ENCODE measurements around the gene DNAJB8.

Gene DNAJB8

GRCh38 chr3:128459461-128459820 lies 7.2 kb downstream of the DNAJB8 start:
- Mint-ChIP-seq H3K27me3 (peaks cover 34 to 38% of the 10 kb centered on the region in 2 donors), H3K27ac (no peak overlapping the region), H3K36me3 (no peaks in the 10 kb centered on the region), H3K4me3 (no peak overlapping the region), H3K9me3 (no peaks in the 10 kb centered on the region), H3K4me1 (no peaks in the 10 kb centered on the region)
- DNase-seq (no peak), ATAC-seq (replicated peaks) (no peak)

DNA sequence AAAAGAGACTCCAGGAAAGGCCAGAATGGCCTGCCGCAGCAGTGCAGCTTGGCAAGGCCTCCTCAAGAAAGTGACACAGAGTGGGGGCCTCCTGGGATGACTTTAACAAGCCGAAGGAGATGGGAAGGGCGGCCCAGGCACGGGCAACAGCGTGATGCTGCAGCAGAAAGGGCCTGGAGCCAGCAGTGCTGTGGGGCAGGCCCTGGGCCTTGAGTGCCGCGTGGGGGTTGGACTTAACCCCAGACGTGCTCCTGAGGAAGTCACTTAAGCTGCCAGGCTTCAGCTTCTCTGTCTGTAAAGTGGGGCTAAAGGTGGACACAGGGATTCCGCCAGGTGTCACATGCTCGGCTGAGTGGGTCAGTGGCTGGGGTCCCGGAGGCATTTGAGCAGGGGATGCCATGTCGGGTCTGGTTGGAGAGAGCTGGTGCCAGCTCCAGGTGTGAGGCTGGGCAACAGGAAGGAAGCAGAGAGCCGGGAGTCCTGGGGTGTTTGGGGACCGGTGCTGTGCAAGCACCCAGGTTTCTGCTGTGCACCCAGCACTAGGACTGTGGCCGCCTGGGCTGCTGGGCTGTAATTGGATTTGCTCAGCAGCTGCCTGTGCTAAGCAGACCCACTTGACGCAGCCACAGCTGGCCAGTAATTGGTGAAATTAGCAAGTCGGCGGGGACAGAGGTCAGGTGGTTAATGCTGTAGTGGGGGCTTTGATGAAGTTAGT lies 7.8 kb downstream of the DNAJB8 start:
- H3K27me3 Mint-ChIP-seq, result peaks cover 39 to 42% of the 10 kb centered on the region in 2 donors
- H3K27ac Mint-ChIP-seq, result no peak overlapping the region
- no peak for DNase-seq
- no peaks in the 10 kb centered on the region for H3K36me3 Mint-ChIP-seq
- ATAC-seq (replicated peaks), result no peak
- no peak overlapping the region for H3K4me3 Mint-ChIP-seq
- no peaks in the 10 kb centered on the region for H3K9me3 Mint-ChIP-seq
- no peaks in the 10 kb centered on the region for H3K4me1 Mint-ChIP-seq

DNA sequence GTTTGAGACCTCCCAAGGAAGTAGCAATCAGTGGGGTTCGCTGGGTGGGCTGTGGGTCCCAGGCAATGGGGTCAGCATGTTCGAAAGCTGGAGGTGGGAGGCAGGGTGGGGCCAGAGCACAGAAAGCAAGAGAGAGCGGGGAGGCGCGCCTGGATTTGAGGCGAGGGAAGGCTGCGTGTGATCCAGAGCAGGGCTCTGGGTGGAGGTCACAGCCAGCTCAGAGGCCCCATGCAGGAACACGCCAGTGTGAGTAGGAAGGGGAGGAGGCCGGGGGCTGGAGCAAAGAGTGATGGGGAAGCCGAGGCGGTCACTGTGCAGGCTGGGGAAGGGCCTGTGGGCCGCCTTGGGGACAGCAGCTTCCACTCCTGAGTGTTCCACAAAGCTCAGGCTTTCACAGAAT lies 8.8 kb downstream of the DNAJB8 start:
- DNase-seq (no peak), ATAC-seq (replicated peaks) (no peak)
- Mint-ChIP-seq H3K27me3 (peaks cover 32 to 40% of the 10 kb centered on the region in 2 donors), H3K4me3 (no peak overlapping the region), H3K4me1 (no peaks in the 10 kb centered on the region), H3K27ac (no peak overlapping the region), H3K36me3 (no peaks in the 10 kb centered on the region), H3K9me3 (no peaks in the 10 kb centered on the region)

DNA sequence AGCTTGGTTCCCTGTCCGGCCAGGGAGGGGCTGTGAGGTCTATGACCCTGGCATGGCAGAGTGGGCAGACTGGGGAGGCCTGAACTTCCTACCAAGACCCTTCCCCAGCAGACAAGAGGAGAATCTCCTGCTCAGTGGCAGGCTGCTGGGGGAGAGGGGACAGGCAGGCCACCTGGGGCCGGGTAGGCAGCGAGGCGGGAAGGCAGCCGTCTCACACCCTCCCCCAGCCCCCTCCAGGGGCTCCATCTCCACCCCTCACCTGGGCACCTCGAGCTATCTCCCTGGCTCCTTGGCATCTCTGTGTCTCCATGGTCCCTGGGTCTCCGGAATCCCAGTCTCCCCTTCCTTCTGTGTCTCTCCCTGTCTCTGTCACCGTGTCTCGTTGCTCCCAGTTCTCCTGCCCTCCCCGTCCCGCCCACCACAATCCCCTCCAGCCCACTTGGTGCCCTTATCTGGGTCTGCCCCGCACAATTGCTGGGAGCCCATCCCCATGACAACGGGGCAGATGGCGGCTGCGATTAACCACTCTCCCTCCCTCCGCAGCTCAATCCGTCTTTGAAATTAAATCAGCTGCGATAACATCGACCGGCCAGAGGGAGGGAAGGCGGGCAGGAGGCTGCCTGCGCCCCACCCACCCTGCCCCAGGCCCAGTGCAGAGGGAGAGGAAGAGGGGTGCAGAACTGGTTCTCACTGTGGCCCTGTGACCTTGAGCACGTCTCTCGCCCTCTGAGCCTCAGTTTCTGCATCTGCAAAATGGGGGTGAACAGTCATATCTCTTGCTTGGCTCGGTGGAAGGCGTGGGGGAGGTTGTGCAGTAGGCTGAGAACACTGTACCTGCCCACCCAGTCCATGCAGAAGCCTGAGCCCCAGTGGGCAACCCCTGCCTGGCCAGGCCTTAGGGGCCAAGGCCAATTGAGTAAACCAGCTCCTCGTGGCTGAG lies 9.6 kb downstream of the DNAJB8 start:
- no peak for ATAC-seq (replicated peaks)
- no peak overlapping the region for H3K4me3 Mint-ChIP-seq
- DNase-seq, result no peak
- H3K36me3 Mint-ChIP-seq, result no peaks in the 10 kb centered on the region
- H3K9me3 Mint-ChIP-seq, result no peaks in the 10 kb centered on the region
- peaks cover 33 to 43% of the 10 kb centered on the region in 2 donors for H3K27me3 Mint-ChIP-seq
- no peak overlapping the region for H3K27ac Mint-ChIP-seq
- no peaks in the 10 kb centered on the region for H3K4me1 Mint-ChIP-seq

DNA sequence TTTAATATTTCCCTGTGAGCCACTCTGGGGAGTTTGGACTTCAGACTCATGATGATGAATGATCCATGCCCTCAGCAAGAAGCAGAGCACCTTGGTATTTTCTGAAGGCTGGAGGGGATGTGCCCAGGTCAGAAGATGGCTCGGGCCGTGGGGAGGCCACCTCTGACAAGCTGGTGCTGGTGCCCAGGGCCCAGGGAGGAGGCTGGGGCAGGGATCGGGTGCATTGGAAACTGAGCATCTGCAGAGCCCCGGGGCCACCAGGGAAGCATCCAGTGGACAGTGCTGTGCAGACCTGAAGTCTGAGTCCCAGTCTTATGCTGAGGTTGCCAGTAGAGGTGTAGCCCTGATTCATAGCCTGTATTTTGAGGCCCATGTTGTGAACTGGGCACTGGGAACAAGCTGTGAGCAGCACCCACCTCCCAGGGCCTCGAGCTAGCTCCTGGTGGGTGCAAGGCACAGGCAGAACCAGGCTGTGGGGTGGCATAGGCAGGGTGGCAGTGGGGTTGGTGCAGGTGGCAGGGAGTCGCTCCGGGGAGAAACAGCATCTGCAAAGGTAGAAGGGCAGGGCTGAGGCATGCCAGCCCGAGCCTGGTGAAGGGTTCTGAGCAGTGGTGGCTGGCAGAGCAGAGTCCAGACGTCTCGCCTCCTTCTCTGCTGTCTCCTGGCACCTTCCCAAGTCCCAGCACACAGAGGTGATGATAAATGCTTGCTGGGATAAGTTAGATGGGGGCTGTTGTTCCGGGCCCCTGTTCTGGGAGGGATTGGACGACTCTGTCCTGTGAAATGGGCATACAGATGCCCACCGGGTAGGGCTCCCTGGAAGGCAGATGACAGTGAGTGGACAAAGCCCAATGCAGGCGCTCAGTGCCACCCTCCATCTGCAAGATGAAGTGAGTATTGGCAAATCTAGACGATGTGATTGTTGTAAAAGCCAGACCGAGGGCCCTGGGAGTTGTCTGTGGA lies 10.6 kb downstream of the DNAJB8 start:
- no peaks in the 10 kb centered on the region for H3K36me3 Mint-ChIP-seq
- peaks cover 41 to 50% of the 10 kb centered on the region in 2 donors for H3K27me3 Mint-ChIP-seq
- DNase-seq, result no peak
- H3K4me3 Mint-ChIP-seq, result no peak overlapping the region
- no peak for ATAC-seq (replicated peaks)
- H3K4me1 Mint-ChIP-seq, result no peaks in the 10 kb centered on the region
- H3K27ac Mint-ChIP-seq, result no peak overlapping the region
- no peaks in the 10 kb centered on the region for H3K9me3 Mint-ChIP-seq

GRCh38 chr3:128455116-128455515 lies 11.6 kb downstream of the DNAJB8 start:
- ATAC-seq (replicated peaks) (no peak), DNase-seq (no peak)
- Mint-ChIP-seq H3K27ac (no peak overlapping the region), H3K4me3 (no peak overlapping the region), H3K27me3 (peaks cover 51 to 54% of the 10 kb centered on the region in 2 donors), H3K4me1 (no peaks in the 10 kb centered on the region), H3K9me3 (no peaks in the 10 kb centered on the region), H3K36me3 (no peaks in the 10 kb centered on the region)

DNA sequence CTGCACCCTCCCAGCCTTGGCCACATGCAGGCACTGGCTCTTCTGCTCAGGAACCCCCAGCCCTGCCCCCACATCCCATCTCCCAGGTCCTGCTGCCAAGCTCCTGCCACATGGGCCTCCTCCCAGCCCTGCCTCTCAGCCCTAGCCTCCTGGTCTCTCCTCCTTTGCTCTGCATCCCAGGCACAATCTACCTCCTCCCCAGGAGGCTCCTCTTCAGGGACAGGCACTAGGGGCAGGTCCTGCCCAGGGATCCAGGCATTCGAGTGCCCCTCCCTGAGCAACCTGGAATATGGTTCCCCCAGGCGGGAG lies 12.4 kb downstream of the DNAJB8 start:
- no peaks in the 10 kb centered on the region for H3K4me1 Mint-ChIP-seq
- no peak overlapping the region for H3K4me3 Mint-ChIP-seq
- no peak overlapping the region for H3K27ac Mint-ChIP-seq
- no peaks in the 10 kb centered on the region for H3K36me3 Mint-ChIP-seq
- H3K27me3 Mint-ChIP-seq, result peaks cover 56% of the 10 kb centered on the region in 2 donors
- no peaks in the 10 kb centered on the region for H3K9me3 Mint-ChIP-seq
- no peak for DNase-seq
- no peak for ATAC-seq (replicated peaks)

- Mint-ChIP-seq H3K27me3 (peaks cover 58 to 59% of the 10 kb centered on the region in 2 donors), H3K27ac (no peak overlapping the region), H3K36me3 (peaks cover 0 to 2% of the 10 kb centered on the region in 2 donors), H3K4me3 (no peak overlapping the region), H3K4me1 (peaks cover 2 to 3% of the 10 kb centered on the region in 2 donors), H3K9me3 (peaks cover 2% of the 10 kb centered on the region in 2 donors)
- DNase-seq, result no peak
- no peak for ATAC-seq (replicated peaks)
Measured at GRCh38 chr3:128453501-128454309, 13.0 kb downstream of the DNAJB8 start.

- H3K9me3 Mint-ChIP-seq, result peaks cover 5 to 7% of the 10 kb centered on the region in 2 donors
- no peak overlapping the region for H3K4me3 Mint-ChIP-seq
- no peak for DNase-seq
- H3K27me3 Mint-ChIP-seq, result peaks cover 62 to 64% of the 10 kb centered on the region in 2 donors
- peaks cover 2 to 6% of the 10 kb centered on the region in 2 donors for H3K36me3 Mint-ChIP-seq
- no peak overlapping the region for H3K27ac Mint-ChIP-seq
- ATAC-seq (replicated peaks), result no peak
- H3K4me1 Mint-ChIP-seq, result peaks cover 7 to 8% of the 10 kb centered on the region in 2 donors
Measured at GRCh38 chr3:128452678-128453275, 13.9 kb downstream of the DNAJB8 start.

- Mint-ChIP-seq H3K4me3 (no peak overlapping the region), H3K36me3 (peaks cover 5 to 9% of the 10 kb centered on the region in 2 donors), H3K9me3 (peaks cover 8 to 10% of the 10 kb centered on the region in 2 donors), H3K27me3 (peaks cover 62 to 67% of the 10 kb centered on the region in 2 donors), H3K27ac (no peak overlapping the region), H3K4me1 (peaks cover 12 to 13% of the 10 kb centered on the region in 2 donors)
- ATAC-seq (replicated peaks) (no peak), DNase-seq (no peak)
Measured at GRCh38 chr3:128452120-128452519, 14.6 kb downstream of the DNAJB8 start.

GRCh38 chr3:128449111-128449638 lies 17.5 kb downstream of the DNAJB8 start:
- peaks cover 15 to 16% of the 10 kb centered on the region in 2 donors for H3K4me1 Mint-ChIP-seq
- peaks cover 46% of the 10 kb centered on the region in 2 donors for H3K27me3 Mint-ChIP-seq
- H3K27ac Mint-ChIP-seq, result no peak overlapping the region
- H3K36me3 Mint-ChIP-seq, result peaks cover 8 to 13% of the 10 kb centered on the region in 2 donors
- H3K9me3 Mint-ChIP-seq, result peaks cover 22 to 26% of the 10 kb centered on the region in 2 donors
- ATAC-seq (replicated peaks) (no peak), DNase-seq (no peak)
- no peak overlapping the region for H3K4me3 Mint-ChIP-seq

- Mint-ChIP-seq H3K27ac (peak overlapping the region; percentile 22), H3K36me3 (peaks cover 8 to 13% of the 10 kb centered on the region in 2 donors), H3K4me1 (peaks cover 15 to 16% of the 10 kb centered on the region in 2 donors), H3K27me3 (peaks cover 45 to 46% of the 10 kb centered on the region in 2 donors), H3K4me3 (no peak overlapping the region), H3K9me3 (peaks cover 22 to 26% of the 10 kb centered on the region in 2 donors)
- ATAC-seq (replicated peaks), result no peak
- no peak for DNase-seq
Measured at GRCh38 chr3:128448491-128448890, 18.2 kb downstream of the DNAJB8 start.

DNA sequence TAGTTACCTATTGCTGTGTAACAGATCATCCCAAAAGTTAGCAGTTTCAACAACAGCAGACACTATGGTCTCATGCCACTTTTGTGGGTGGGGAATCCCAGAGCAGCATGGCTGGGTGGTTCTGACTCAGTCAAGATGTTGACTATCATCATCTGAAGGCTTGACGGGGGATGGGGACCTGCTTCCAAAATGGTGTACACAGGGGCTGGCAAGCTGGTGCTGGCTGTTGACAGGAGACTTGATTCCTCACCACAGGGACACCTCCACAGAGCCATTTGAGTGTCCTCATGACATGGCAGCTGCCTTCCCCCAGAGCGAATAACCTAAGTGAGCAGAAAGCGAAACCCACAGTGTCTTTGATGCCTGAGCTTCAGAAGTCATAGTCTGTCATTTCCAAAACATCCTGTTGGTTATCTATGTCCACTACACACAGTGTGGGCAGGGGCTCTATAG lies 19.1 kb downstream of the DNAJB8 start:
- Mint-ChIP-seq H3K4me1 (peaks cover 15 to 16% of the 10 kb centered on the region in 2 donors), H3K4me3 (peak overlapping the region in 1 of 2 donors; percentile 3), H3K36me3 (peaks cover 8 to 13% of the 10 kb centered on the region in 2 donors), H3K27me3 (peaks cover 49 to 55% of the 10 kb centered on the region in 2 donors), H3K27ac (peak overlapping the region; percentile 72), H3K9me3 (peaks cover 22 to 26% of the 10 kb centered on the region in 2 donors)
- ATAC-seq (replicated peaks) (peak; percentile 88 to 95), DNase-seq (peak; percentile 63)
